WTC11 (cell line): ENCODE measurements around the gene AHSG. TPM values are rescaled to one million over a fixed set of nuclear protein-coding genes. Genes with fewer than 3 reads are reported as not detected.

Experiments used
- ATAC-seq: fragments of 200-7000 bp; cut with Tn5 transposase; 2 replicates; pipeline ENCODE4 v1.10.0; 2021; ENCODE audit warnings: mild to moderate bottlenecking, moderate library complexity
- CTCF ChIA-PET: fragments of 300-600 bp; sonication (Branson Sonifier 250); formaldehyde crosslinking; loops from one replicate; lab custom pipeline; 2021; ENCODE audit warnings: antibody characterized with exemption; lab: Charles Lee
- POLR2A ChIA-PET: fragments of 350-600 bp; sonication (Branson Sonifier 250); formaldehyde crosslinking; loops from one replicate; lab custom pipeline; 2021; ENCODE audit warnings: antibody characterized with exemption; lab: Charles Lee
- DNase-seq: peaks from one replicate; pipeline ENCODE4 v3.0.0; 2021; ENCODE audit warnings: low spot score
- H3K27ac Mint-ChIP-seq: 2 replicates; pipeline ENCODE4 v1.8.0; 2021; ENCODE audit warnings: mixed read lengths
- H3K27me3 Mint-ChIP-seq: 2 replicates; pipeline ENCODE4 v1.8.0; 2021; ENCODE audit warnings: low read depth, mild to moderate bottlenecking, moderate library complexity, mixed read lengths
- H3K36me3 Mint-ChIP-seq: 2 replicates; pipeline ENCODE4 v1.8.0; 2021; ENCODE audit warnings: mixed read lengths
- H3K4me1 Mint-ChIP-seq: 2 replicates; pipeline ENCODE4 v1.8.0; 2022; ENCODE audit warnings: mixed read lengths
- H3K4me3 Mint-ChIP-seq: 2 replicates; pipeline ENCODE4 v1.8.0; 2021; ENCODE audit warnings: mild to moderate bottlenecking, moderate library complexity, mixed read lengths
- H3K9me3 Mint-ChIP-seq: 2 replicates; pipeline ENCODE4 v1.8.0; 2021; ENCODE audit warnings: mixed read lengths
- ATF1 ChIP-seq: sonication (generic); formaldehyde crosslinking; IDR thresholded peaks from 2 replicates; pipeline ENCODE4 v1.8.1; 2023; ENCODE audit warnings: mild to moderate bottlenecking, moderate library complexity, missing genetic modification reagents
- CREM ChIP-seq: sonication (generic); formaldehyde crosslinking; IDR thresholded peaks from 2 replicates; pipeline ENCODE4 v1.8.1; 2022; ENCODE audit warnings: mild to moderate bottlenecking, missing genetic modification reagents, moderate library complexity
- ETV6 ChIP-seq: sonication (generic); formaldehyde crosslinking; IDR thresholded peaks from 2 replicates; pipeline ENCODE4 v1.8.1; 2022; ENCODE audit warnings: mild to moderate bottlenecking, missing genetic modification reagents
- GRHL2 ChIP-seq: fragments of 250-450 bp; sonication (Bioruptor Pico); IDR thresholded peaks from 2 replicates; pipeline ENCODE4 v1.8.0; 2022; ENCODE audit warnings: mild to moderate bottlenecking, moderate library complexity; ENCODE audit not compliant: insufficient replicate concordance, severe bottlenecking
- MYBL2 ChIP-seq: sonication (generic); formaldehyde crosslinking; IDR thresholded peaks from 2 replicates; pipeline ENCODE4 v1.8.1; 2023; ENCODE audit warnings: mild to moderate bottlenecking, moderate library complexity, missing genetic modification reagents
- NFYB ChIP-seq: sonication (generic); formaldehyde crosslinking; conservative IDR thresholded peaks from 2 replicates; pipeline ENCODE4 v1.8.0; 2022; ENCODE audit warnings: low read depth, missing genetic modification reagents
- NR1H2 ChIP-seq: sonication (generic); formaldehyde crosslinking; IDR thresholded peaks from 2 replicates; pipeline ENCODE4 v1.9.0; 2021; ENCODE audit warnings: mild to moderate bottlenecking, moderate library complexity, missing genetic modification reagents
- SP1 ChIP-seq: sonication (generic); formaldehyde crosslinking; conservative IDR thresholded peaks from 2 replicates; pipeline ENCODE4 v1.8.1; 2022; ENCODE audit warnings: missing genetic modification reagents
- TCF7 ChIP-seq: sonication (generic); formaldehyde crosslinking; IDR thresholded peaks from 2 replicates; pipeline ENCODE4 v1.8.0; 2022; ENCODE audit warnings: mild to moderate bottlenecking, low read depth, missing genetic modification reagents, moderate library complexity
- ZBTB21 ChIP-seq: sonication (generic); formaldehyde crosslinking; IDR thresholded peaks from 2 replicates; pipeline ENCODE4 v1.8.1; 2023; ENCODE audit warnings: mild to moderate bottlenecking, missing genetic modification reagents, borderline replicate concordance
- total RNA-seq: library from RNA; stranded (reverse); gene quantifications from 3 replicates; pipeline ENCODE4 v1.2.3, GENCODE V29; 2021
- TF ChIP-seq, protein P1 (sequence below): sonication (generic); formaldehyde crosslinking; IDR thresholded peaks from 2 replicates; pipeline ENCODE4 v1.8.1; 2023; ENCODE audit warnings: mild to moderate bottlenecking, missing genetic modification reagents, moderate library complexity
- TF ChIP-seq, protein P2 (sequence below): sonication (generic); formaldehyde crosslinking; IDR thresholded peaks from 2 replicates; pipeline ENCODE4 v1.8.1; 2022; ENCODE audit warnings: mild to moderate bottlenecking, moderate library complexity, missing genetic modification reagents
- TF ChIP-seq, protein P3 (sequence below): sonication (generic); formaldehyde crosslinking; conservative IDR thresholded peaks from 2 replicates; pipeline ENCODE4 v1.8.1; 2023; ENCODE audit warnings: mild to moderate bottlenecking, low read depth, missing genetic modification reagents, moderate library complexity
- TF ChIP-seq, protein P4 (sequence below): sonication (generic); formaldehyde crosslinking; IDR thresholded peaks from 2 replicates; pipeline ENCODE4 v1.8.1; 2023; ENCODE audit warnings: mild to moderate bottlenecking, missing genetic modification reagents, borderline replicate concordance
- TF ChIP-seq, protein P5 (sequence below): sonication (generic); formaldehyde crosslinking; IDR thresholded peaks from 2 replicates; pipeline ENCODE4 v1.8.0; 2023; ENCODE audit warnings: missing genetic modification reagents

Gene AHSG
- total RNA-seq, 1 experiment from 2014 or later, result 1.9 TPM

DNA sequence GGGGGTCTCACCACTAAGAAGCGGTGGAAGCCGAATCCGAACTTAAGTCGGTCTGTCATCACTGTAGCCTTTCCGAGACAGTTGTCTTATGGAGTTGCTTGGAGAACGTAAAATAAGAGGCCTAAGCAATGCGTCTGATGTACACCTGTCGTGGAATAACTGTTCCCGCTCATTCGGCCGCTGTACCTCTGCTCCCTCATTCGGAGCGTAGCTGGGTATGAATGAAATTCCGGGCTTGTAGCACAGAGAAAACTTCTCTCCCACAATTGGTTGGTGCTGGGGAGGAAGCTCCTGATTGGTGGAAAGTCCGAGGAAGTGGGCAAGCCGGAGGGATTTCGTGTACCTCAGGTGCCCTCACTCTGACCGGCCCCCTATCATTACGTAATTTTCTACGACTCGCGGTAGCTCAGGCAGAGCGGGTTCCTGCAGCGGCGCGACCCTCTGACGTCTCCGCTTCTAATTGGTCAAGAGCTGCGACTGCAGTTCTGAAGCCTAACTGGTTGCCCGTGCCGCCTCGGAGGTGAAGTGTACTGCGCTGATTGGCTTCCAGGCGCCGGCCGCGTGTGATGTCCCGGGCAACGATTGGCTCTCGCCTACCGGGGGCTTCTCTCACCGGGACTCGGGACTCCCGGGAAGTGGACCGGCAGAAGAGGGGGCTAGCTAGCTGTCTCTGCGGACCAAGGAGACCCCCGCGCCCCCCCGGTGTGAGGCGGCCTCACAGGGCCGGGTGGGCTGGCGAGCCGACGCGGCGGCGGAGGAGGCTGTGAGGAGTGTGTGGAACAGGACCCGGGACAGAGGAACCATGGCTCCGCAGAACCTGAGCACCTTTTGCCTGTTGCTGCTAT, 42.5 kb upstream of the AHSG start, which contains the start of gene DNAJB11:
TSS of gene DNAJB11 (plus strand) at position 625 of the 845 bp plus-strand sequence. CDS start at position 803, 178 bp downstream.
- peak; percentile 89 for ATAC-seq
- peaks cover 22% of the 10 kb centered on the region for H3K36me3 Mint-ChIP-seq
- peak within 1 kb of the TSS; percentile 98 for H3K27ac Mint-ChIP-seq
- H3K27me3 Mint-ChIP-seq, result no peaks in the 10 kb centered on the region
- POLR2A ChIA-PET, result interaction anchor here (0.6 to 1.5 kb wide), 9 partner anchors 27 to 984 kb away, joined by 3 to 22 read pairs (median 4); partner anchors contain the start of genes EIF4A2, RFC4 and SENP2
- peaks cover 31% of the 10 kb centered on the region for H3K4me1 Mint-ChIP-seq
- CTCF ChIA-PET, result interaction anchor here (0.7 to 3.4 kb wide), 8 partner anchors 19 to 583 kb away, joined by 3 to 15 read pairs (median 6); partner anchors contain the start of gene RPL39L
- peak; percentile 99 for DNase-seq
- no peaks in the 10 kb centered on the region for H3K9me3 Mint-ChIP-seq
- TF ChIP-seq, protein P1, sequence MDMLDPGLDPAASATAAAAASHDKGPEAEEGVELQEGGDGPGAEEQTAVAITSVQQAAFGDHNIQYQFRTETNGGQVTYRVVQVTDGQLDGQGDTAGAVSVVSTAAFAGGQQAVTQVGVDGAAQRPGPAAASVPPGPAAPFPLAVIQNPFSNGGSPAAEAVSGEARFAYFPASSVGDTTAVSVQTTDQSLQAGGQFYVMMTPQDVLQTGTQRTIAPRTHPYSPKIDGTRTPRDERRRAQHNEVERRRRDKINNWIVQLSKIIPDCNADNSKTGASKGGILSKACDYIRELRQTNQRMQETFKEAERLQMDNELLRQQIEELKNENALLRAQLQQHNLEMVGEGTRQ (CRISPR knock-in tag), result peak; percentile 25; the same call in 1 of the 2 replicates
- TF ChIP-seq NFYB (CRISPR knock-in tag) (peak; percentile 88), GRHL2 (no peak), ATF1 (CRISPR knock-in tag) (peak; percentile 62; the same call in 1 of the 2 replicates), NR1H2 (CRISPR knock-in tag) (no peak), MYBL2 (CRISPR knock-in tag) (0 out of 2 replicates have a peak, but pooled peaks have one; percentile 53), ZBTB21 (CRISPR knock-in tag) (peak; percentile 77; the same call in 1 of the 2 replicates), TCF7 (CRISPR knock-in tag) (no peak), ETV6 (peak; percentile 59; the same call in 1 of the 2 replicates), SP1 (peak; percentile 69), CREM (CRISPR knock-in tag) (peak; percentile 96)
- TF ChIP-seq, protein P2, sequence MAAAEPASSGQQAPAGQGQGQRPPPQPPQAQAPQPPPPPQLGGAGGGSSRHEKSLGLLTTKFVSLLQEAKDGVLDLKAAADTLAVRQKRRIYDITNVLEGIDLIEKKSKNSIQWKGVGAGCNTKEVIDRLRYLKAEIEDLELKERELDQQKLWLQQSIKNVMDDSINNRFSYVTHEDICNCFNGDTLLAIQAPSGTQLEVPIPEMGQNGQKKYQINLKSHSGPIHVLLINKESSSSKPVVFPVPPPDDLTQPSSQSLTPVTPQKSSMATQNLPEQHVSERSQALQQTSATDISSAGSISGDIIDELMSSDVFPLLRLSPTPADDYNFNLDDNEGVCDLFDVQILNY (CRISPR knock-in tag), result 0 out of 2 replicates have a peak, but pooled peaks have one; percentile 38
- TF ChIP-seq, protein P3, sequence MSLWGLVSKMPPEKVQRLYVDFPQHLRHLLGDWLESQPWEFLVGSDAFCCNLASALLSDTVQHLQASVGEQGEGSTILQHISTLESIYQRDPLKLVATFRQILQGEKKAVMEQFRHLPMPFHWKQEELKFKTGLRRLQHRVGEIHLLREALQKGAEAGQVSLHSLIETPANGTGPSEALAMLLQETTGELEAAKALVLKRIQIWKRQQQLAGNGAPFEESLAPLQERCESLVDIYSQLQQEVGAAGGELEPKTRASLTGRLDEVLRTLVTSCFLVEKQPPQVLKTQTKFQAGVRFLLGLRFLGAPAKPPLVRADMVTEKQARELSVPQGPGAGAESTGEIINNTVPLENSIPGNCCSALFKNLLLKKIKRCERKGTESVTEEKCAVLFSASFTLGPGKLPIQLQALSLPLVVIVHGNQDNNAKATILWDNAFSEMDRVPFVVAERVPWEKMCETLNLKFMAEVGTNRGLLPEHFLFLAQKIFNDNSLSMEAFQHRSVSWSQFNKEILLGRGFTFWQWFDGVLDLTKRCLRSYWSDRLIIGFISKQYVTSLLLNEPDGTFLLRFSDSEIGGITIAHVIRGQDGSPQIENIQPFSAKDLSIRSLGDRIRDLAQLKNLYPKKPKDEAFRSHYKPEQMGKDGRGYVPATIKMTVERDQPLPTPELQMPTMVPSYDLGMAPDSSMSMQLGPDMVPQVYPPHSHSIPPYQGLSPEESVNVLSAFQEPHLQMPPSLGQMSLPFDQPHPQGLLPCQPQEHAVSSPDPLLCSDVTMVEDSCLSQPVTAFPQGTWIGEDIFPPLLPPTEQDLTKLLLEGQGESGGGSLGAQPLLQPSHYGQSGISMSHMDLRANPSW (CRISPR knock-in tag), result no peak
- TF ChIP-seq, protein P4, sequence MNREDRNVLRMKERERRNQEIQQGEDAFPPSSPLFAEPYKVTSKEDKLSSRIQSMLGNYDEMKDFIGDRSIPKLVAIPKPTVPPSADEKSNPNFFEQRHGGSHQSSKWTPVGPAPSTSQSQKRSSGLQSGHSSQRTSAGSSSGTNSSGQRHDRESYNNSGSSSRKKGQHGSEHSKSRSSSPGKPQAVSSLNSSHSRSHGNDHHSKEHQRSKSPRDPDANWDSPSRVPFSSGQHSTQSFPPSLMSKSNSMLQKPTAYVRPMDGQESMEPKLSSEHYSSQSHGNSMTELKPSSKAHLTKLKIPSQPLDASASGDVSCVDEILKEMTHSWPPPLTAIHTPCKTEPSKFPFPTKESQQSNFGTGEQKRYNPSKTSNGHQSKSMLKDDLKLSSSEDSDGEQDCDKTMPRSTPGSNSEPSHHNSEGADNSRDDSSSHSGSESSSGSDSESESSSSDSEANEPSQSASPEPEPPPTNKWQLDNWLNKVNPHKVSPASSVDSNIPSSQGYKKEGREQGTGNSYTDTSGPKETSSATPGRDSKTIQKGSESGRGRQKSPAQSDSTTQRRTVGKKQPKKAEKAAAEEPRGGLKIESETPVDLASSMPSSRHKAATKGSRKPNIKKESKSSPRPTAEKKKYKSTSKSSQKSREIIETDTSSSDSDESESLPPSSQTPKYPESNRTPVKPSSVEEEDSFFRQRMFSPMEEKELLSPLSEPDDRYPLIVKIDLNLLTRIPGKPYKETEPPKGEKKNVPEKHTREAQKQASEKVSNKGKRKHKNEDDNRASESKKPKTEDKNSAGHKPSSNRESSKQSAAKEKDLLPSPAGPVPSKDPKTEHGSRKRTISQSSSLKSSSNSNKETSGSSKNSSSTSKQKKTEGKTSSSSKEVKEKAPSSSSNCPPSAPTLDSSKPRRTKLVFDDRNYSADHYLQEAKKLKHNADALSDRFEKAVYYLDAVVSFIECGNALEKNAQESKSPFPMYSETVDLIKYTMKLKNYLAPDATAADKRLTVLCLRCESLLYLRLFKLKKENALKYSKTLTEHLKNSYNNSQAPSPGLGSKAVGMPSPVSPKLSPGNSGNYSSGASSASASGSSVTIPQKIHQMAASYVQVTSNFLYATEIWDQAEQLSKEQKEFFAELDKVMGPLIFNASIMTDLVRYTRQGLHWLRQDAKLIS (CRISPR knock-in tag), result 0 out of 2 replicates have a peak, but pooled peaks have one; percentile 42
- TF ChIP-seq, protein P5, sequence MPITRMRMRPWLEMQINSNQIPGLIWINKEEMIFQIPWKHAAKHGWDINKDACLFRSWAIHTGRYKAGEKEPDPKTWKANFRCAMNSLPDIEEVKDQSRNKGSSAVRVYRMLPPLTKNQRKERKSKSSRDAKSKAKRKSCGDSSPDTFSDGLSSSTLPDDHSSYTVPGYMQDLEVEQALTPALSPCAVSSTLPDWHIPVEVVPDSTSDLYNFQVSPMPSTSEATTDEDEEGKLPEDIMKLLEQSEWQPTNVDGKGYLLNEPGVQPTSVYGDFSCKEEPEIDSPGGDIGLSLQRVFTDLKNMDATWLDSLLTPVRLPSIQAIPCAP, result 0 out of 2 replicates have a peak, but pooled peaks have one; percentile 25
- TF ChIP-seq, all 79 proteins: peak for 11
- H3K4me3 Mint-ChIP-seq, result peak within 1 kb of the TSS; percentile 88
